Gastroesophageal sphincter (tissue), 4 donors: ENCODE measurements around the gene ZIM2. TPM values are rescaled to one million over a fixed set of nuclear protein-coding genes. Genes with fewer than 3 reads are reported as not detected.

Experiments
- ATAC-seq: fragments of 150-250 bp; one replicate; pipeline ENCODE4 v1.9.1; 2016; ENCODE audit warnings: mild to moderate bottlenecking, moderate library complexity
- H3K27ac ChIP-seq, 4 donors: fragments of 200-600 bp; sonication (generic) in 3 of 4; 1 replicate in 3 of 4; 2 replicates in 1 of 4; pipeline ENCODE4 v1.5.1; 2016 to 2019
- H3K27me3 ChIP-seq: fragments of 200-600 bp; sonication (generic); one replicate; pipeline ENCODE4 v1.5.1; 2019
- H3K36me3 ChIP-seq, 2 donors: fragments of 200-600 bp; sonication (generic); one replicate each; pipeline ENCODE4 v1.5.1; 2019; ENCODE audit warnings: control low read depth in 1 of 2
- H3K4me1 ChIP-seq, 3 donors: fragments of 200-600 bp; sonication (generic); 1 replicate in 2 of 3; 2 replicates in 1 of 3; pipeline ENCODE4 v1.5.1; 2016 to 2019; ENCODE audit warnings: control low read depth in 2 of 3
- H3K4me3 ChIP-seq, 2 donors: fragments of 200-600 bp; sonication (generic); one replicate each; pipeline ENCODE4 v1.5.1; 2019; ENCODE audit warnings: mild to moderate bottlenecking in 1 of 2, moderate library complexity in 1 of 2
- H3K9me3 ChIP-seq, 3 donors: fragments of 200-600 bp; sonication (generic); one replicate each; pipeline ENCODE4 v1.5.1; 2017 to 2019; ENCODE audit warnings: control low read depth in 2 of 3
- EP300 ChIP-seq: sonication (generic); formaldehyde crosslinking; IDR thresholded peaks from one replicate; pipeline ENCODE4 v1.6.1; 2017; ENCODE audit warnings: antibody characterized with exemption, mild to moderate bottlenecking
- POLR2A ChIP-seq, 2 donors: fragments of 450-650 bp; IDR thresholded peaks; one replicate each; pipeline ENCODE4 v1.6.1; 2017; ENCODE audit warnings: antibody characterized with exemption in 2 of 2, mild to moderate bottlenecking in 2 of 2, moderate library complexity in 1 of 2
- POLR2AphosphoS5 ChIP-seq: sonication (generic); formaldehyde crosslinking; IDR thresholded peaks from one replicate; pipeline ENCODE4 v1.6.1; 2017; ENCODE audit warnings: antibody characterized with exemption
- WGBS, 2 donors: methylation state at CpG; one replicate each; pipeline ENCODE4 v1.1.5; 2018; ENCODE audit warnings: low coverage in 1 of 2; 5-methylcytosine and 5-hydroxymethylcytosine counted together
- total RNA-seq, 4 donors: library from RNA; depleted of rRNA; stranded (reverse); fragments of >200 nt; gene quantifications; one replicate each; pipeline ENCODE4 v1.1.0, GENCODE V29; 2016
- TF ChIP-seq, protein P1 (sequence below), 4 experiments: fragments of 200-600 bp in 2 of 4; fragments of 450-650 bp in 2 of 4; sonication (generic) in 1 of 4; IDR thresholded peaks; one replicate each; pipeline ENCODE4 v1.5.1; 2017 to 2019; ENCODE audit warnings: antibody characterized with exemption in 4 of 4, mild to moderate bottlenecking in 2 of 4, moderate library complexity in 2 of 4

The ZIM2 gene
- total RNA-seq, 4 donors from 2014 or later, result 0.31 to 1.0 (median 0.39) TPM

DNA sequence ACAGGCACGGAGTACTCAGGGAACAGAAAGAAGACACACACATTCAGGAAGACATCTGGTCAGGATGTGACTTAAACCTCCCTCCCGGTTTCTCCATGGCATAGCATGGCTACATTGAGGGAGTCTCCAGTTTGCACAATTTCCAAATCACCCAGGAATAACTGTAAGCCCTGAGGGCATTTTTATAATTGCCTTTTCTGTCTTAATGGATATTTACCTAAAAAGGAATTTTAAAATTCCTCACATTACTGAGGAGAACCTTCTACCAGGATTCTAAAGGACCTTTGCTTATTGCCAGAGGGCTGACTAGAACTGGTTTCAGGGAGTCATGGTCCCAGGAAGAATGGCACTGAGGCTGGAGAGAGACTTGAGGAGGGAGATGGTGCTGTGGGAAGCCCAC, 21.4 kb downstream of the ZIM2 start:
- no peak overlapping the region for H3K4me3 ChIP-seq
- peaks cover 0 to 79% of the 10 kb centered on the region in 2 donors for H3K36me3 ChIP-seq
- WGBS, 2 donors, result 81 to 86% methylated on average over 2 of the region's 2 CpGs
- no peak for TF ChIP-seq EP300
- no peak for TF ChIP-seq POLR2AphosphoS5
- TF ChIP-seq POLR2A (IDR thresholded peaks at IDR 0.05), result no peak
- TF ChIP-seq, protein P1, sequence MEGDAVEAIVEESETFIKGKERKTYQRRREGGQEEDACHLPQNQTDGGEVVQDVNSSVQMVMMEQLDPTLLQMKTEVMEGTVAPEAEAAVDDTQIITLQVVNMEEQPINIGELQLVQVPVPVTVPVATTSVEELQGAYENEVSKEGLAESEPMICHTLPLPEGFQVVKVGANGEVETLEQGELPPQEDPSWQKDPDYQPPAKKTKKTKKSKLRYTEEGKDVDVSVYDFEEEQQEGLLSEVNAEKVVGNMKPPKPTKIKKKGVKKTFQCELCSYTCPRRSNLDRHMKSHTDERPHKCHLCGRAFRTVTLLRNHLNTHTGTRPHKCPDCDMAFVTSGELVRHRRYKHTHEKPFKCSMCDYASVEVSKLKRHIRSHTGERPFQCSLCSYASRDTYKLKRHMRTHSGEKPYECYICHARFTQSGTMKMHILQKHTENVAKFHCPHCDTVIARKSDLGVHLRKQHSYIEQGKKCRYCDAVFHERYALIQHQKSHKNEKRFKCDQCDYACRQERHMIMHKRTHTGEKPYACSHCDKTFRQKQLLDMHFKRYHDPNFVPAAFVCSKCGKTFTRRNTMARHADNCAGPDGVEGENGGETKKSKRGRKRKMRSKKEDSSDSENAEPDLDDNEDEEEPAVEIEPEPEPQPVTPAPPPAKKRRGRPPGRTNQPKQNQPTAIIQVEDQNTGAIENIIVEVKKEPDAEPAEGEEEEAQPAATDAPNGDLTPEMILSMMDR (IDR thresholded peaks at IDR 0.05), result no peak
- no peak for ATAC-seq
- no peaks in the 10 kb centered on the region for H3K9me3 ChIP-seq
- no peaks in the 10 kb centered on the region for H3K4me1 ChIP-seq
- H3K27ac ChIP-seq, result no peak overlapping the region
- no peaks in the 10 kb centered on the region for H3K27me3 ChIP-seq

DNA sequence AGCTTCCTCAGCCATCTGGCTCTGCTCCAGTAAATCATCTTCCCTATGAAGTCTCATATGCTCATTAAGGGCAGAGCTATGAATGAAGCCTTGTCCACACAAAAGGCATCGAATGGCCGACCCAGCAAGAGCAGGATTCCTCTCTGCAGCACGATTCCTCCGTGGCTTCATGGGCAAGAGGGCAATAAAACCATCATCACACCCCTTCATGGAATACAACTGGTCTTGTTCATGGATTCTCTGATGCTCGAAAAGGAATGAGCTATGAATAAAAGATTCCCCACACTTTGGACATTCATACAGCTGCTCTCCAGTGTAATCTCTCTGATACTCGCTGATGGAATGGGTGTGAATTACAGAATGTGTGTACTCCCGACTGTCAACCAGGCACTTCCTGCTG, 25.9 kb downstream of the ZIM2 start:
- WGBS, 2 donors, result 82 to 87% methylated on average over 4 of the region's 7 CpGs
- H3K36me3 ChIP-seq, result peaks cover 0 to 39% of the 10 kb centered on the region in 2 donors

DNA sequence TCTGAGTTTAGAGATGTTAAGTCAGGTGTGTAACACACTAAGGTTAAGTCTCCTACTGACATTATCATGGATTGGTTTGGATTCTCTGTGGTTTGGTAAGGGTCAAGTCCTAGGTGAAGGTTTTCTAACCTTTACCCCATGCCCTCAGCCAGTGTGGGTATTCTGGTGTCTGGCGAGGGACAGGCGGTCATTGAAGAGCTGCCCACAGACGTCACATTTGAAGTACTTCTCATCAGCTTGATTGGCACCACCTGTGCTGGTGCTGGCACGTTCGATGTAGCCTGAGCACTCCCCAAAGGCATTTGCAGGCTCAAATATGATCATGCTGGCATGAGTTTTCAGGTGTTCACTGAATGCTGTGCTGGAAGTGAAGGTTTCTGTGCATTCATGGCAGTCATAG, 27.0 kb downstream of the ZIM2 start:
- no peak overlapping the region for H3K4me3 ChIP-seq
- no peak for ATAC-seq
- no peak overlapping the region for H3K27ac ChIP-seq
- no peaks in the 10 kb centered on the region for H3K9me3 ChIP-seq
- H3K27me3 ChIP-seq, result no peaks in the 10 kb centered on the region
- H3K4me1 ChIP-seq, result no peaks in the 10 kb centered on the region
- H3K36me3 ChIP-seq, result peaks cover 0 to 29% of the 10 kb centered on the region in 2 donors
- 100% methylated on average over 1 of the region's 5 CpGs; no CpG with 5 or more reads in 1 of the 2 donors for WGBS, 2 donors
- no peak for TF ChIP-seq POLR2A (IDR thresholded peaks at IDR 0.05)
- TF ChIP-seq, protein P1 (IDR thresholded peaks at IDR 0.05), result no peak
- TF ChIP-seq EP300, result no peak
- TF ChIP-seq POLR2AphosphoS5, result no peak

More for the DNA sequence above, 25.9 kb downstream of the ZIM2 start:
- Histone ChIP-seq H3K27me3 (no peaks in the 10 kb centered on the region), H3K4me3 (no peak overlapping the region), H3K9me3 (no peaks in the 10 kb centered on the region), H3K4me1 (no peaks in the 10 kb centered on the region), H3K27ac (no peak overlapping the region)
- no peak for TF ChIP-seq EP300
- ATAC-seq, result no peak

DNA sequence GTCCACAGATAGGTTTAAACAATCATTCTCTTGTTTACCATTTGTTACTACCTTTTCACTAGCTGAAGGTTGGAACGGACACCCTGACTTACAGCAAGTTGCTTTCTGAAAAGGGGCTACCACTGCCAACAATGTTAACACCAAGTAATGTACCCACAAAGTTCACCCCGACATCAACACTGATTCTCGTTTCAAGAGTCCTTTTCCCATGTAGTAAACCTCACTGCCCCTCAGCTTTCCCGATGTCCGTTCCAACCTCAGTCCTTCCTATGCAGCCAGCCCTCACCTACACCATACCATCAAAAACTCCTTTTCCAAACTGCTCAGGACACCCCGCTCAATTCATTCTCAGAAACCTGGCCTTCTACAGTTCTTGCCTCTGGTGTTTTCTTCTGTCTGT, 29.0 kb downstream of the ZIM2 start:
- no peak for TF ChIP-seq EP300
- TF ChIP-seq, protein P1 (IDR thresholded peaks at IDR 0.05), result no peak
- TF ChIP-seq POLR2A (IDR thresholded peaks at IDR 0.05), result no peak
- no peak for TF ChIP-seq POLR2AphosphoS5

DNA sequence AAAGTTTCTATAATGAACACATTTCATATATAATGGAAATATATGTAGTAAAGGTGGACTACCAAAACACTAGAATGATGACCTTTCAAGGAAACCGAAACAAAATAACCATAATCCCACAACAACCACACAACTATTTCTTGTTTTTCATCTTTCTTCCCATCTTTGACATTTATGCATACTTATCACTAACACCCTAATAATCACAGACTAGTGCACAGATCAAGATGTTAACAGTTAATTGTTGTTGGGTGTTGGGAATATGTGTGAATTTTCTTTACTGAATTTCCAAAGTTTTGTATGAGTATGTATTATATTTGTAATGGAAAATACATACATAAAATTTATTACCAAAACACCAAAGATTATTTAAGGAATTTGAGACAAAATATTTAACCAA, 30.3 kb downstream of the ZIM2 start:
- TF ChIP-seq EP300 (no peak), POLR2A (IDR thresholded peaks at IDR 0.05) (no peak), POLR2AphosphoS5 (no peak)
- TF ChIP-seq, protein P1 (IDR thresholded peaks at IDR 0.05), result no peak
- H3K36me3 ChIP-seq, result no peaks in the 10 kb centered on the region

More for the DNA sequence above, 29.0 kb downstream of the ZIM2 start:
- Histone ChIP-seq H3K9me3 (peaks cover 0 to 7% (median 0%) of the 10 kb centered on the region in 3 donors), H3K27ac (no peak overlapping the region), H3K4me3 (no peak overlapping the region), H3K27me3 (no peaks in the 10 kb centered on the region), H3K36me3 (peaks cover 0 to 8% of the 10 kb centered on the region in 2 donors), H3K4me1 (no peaks in the 10 kb centered on the region)
- WGBS, 2 donors, result 43 to 56% methylated on average over 6 of the region's 6 CpGs
- no peak for ATAC-seq

More for the DNA sequence above, 30.3 kb downstream of the ZIM2 start:
- Histone ChIP-seq H3K27ac (no peak overlapping the region), H3K27me3 (no peaks in the 10 kb centered on the region), H3K9me3 (peaks cover 0 to 18% (median 0%) of the 10 kb centered on the region in 3 donors), H3K4me3 (no peak overlapping the region), H3K4me1 (no peaks in the 10 kb centered on the region)
- WGBS, 2 donors, result 91 to 100% methylated on average over 1 of the region's 1 CpG
- ATAC-seq, result no peak
